Thoracic aorta (tissue), 2 donors: ENCODE results near the gene RASSF3. TPM values are rescaled to one million over a fixed set of nuclear protein-coding genes. Genes with fewer than 3 reads are reported as not detected.

Experiments
- ATAC-seq: fragments of 150-250 bp; one replicate; pipeline ENCODE4 v1.8.0; 2017; ENCODE audit warnings: low read depth; ENCODE audit not compliant: insufficient number of reproducible peaks, low FRiP score
- DNase-seq: peaks from one replicate; pipeline ENCODE4 v3.0.0-alpha.2; 2020; ENCODE audit warnings: low spot score
- H3K27ac ChIP-seq, 2 donors: fragments of 200-600 bp; sonication (generic); 1 replicate in 1 of 2; 2 replicates in 1 of 2; pipeline ENCODE4 v1.5.1; 2016; ENCODE audit warnings: mild to moderate bottlenecking in 2 of 2, moderate library complexity in 2 of 2
- H3K27me3 ChIP-seq: fragments of 200-600 bp; sonication (generic); replicated peaks from 2 replicates; pipeline ENCODE4 v1.6.0; 2016; ENCODE audit warnings: mild to moderate bottlenecking; ENCODE audit not compliant: insufficient read depth
- H3K36me3 ChIP-seq: fragments of 200-600 bp; sonication (generic); one replicate; pipeline ENCODE4 v1.5.1; 2016
- H3K4me1 ChIP-seq, 2 donors: fragments of 200-600 bp; sonication (generic); 1 replicate in 1 of 2; 2 replicates in 1 of 2; pipeline versions ENCODE4 v1.5.1 to v1.6.0; 2016; ENCODE audit warnings: low read depth in 2 of 2, mild to moderate bottlenecking in 1 of 2; ENCODE audit not compliant: control insufficient read depth in 1 of 2
- H3K4me3 ChIP-seq: fragments of 200-600 bp; sonication (generic); 2 replicates; pipeline ENCODE4 v1.5.1; 2016; ENCODE audit warnings: mild to moderate bottlenecking
- H3K9me3 ChIP-seq: fragments of 200-600 bp; sonication (generic); 2 replicates; pipeline ENCODE4 v1.5.1; 2016
- total RNA-seq, 2 donors: library from RNA; depleted of rRNA; stranded (reverse); fragments of >200 nt; gene quantifications; one replicate each; pipeline versions ENCODE4 v1.1.0 to v1.2.3, GENCODE V29; 2016
- TF ChIP-seq, protein P1 (sequence below): fragments of 200-600 bp; sonication (generic); IDR thresholded peaks from one replicate; pipeline ENCODE4 v1.5.1; 2019; ENCODE audit warnings: antibody characterized with exemption

Gene RASSF3
- total RNA-seq, 2 donors from 2014 or later: 126 to 149 TPM

- Histone ChIP-seq H3K4me3 (no peak overlapping the region), H3K36me3 (no peaks in the 10 kb centered on the region), H3K9me3 (no peaks in the 10 kb centered on the region), H3K27ac (peak overlapping the region; percentile 84 to 92), H3K27me3 (no peaks in the 10 kb centered on the region), H3K4me1 (peaks cover 74 to 98% of the 10 kb centered on the region in 2 donors)
- TF ChIP-seq, protein P1, sequence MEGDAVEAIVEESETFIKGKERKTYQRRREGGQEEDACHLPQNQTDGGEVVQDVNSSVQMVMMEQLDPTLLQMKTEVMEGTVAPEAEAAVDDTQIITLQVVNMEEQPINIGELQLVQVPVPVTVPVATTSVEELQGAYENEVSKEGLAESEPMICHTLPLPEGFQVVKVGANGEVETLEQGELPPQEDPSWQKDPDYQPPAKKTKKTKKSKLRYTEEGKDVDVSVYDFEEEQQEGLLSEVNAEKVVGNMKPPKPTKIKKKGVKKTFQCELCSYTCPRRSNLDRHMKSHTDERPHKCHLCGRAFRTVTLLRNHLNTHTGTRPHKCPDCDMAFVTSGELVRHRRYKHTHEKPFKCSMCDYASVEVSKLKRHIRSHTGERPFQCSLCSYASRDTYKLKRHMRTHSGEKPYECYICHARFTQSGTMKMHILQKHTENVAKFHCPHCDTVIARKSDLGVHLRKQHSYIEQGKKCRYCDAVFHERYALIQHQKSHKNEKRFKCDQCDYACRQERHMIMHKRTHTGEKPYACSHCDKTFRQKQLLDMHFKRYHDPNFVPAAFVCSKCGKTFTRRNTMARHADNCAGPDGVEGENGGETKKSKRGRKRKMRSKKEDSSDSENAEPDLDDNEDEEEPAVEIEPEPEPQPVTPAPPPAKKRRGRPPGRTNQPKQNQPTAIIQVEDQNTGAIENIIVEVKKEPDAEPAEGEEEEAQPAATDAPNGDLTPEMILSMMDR: no peak
- no peak for ATAC-seq
- no peak for DNase-seq
Observed at GRCh38 chr12:64678835-64679234, 68.5 kb downstream of the RASSF3 start.

DNA sequence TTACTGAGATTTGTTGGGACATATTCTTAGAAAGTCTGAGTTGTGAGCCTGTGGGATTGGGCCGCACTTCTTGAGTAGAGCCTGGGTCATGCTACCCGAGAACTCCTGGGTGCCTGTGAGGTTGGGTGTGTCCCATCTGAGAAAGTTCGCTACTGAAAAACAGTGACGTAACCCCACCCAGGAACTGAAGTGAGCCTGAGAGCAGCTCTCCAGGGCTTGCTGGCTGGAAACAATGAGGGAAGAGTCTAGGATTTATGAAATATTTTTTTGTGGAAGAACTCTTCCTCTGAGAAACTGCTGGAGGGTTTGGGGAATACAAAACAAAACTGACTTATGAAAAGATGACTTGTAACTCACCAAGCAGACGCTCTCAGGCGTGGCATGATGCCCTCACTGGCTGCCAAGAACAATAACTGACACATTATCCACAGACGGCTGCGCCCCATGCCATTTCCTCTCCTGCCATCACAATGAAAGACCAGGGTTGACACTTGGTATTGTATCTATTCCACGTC is 69.2 kb downstream of the RASSF3 start:
- ATAC-seq: peak; percentile 55
- Histone ChIP-seq H3K9me3 (no peaks in the 10 kb centered on the region), H3K4me1 (peaks cover 68 to 98% of the 10 kb centered on the region in 2 donors), H3K27me3 (no peaks in the 10 kb centered on the region), H3K27ac (peak overlapping the region; percentile 84 to 92), H3K36me3 (peaks cover 1% of the 10 kb centered on the region), H3K4me3 (peak overlapping the region; percentile 58)
- TF ChIP-seq, protein P1: no peak
- DNase-seq: peak; percentile 82

DNA sequence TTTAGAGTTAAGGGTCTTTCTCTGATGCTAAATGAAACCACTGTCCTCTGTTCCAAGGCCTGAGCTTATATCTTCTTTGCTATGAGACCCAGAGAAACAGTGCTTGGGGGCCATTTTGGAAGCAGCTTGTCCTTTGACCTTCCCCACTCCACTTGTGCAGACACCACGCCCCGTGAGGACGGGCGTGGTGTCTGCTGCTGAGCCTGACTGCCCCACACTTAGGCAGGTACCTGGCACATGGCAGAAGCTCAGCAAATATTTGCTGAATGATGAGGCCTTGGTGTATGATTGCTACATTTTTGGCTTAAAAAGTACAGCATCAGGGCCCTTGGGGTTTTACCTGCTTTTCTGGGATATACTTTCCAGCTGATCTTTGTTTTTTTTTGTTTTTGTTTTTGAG is 69.9 kb downstream of the RASSF3 start:
- peak overlapping the region; percentile 58 for H3K4me3 ChIP-seq
- peaks cover 5% of the 10 kb centered on the region for H3K36me3 ChIP-seq
- ATAC-seq: no peak
- no peaks in the 10 kb centered on the region for H3K9me3 ChIP-seq
- peak overlapping the region; percentile 84 to 92 for H3K27ac ChIP-seq
- no peak for DNase-seq
- H3K27me3 ChIP-seq: no peaks in the 10 kb centered on the region
- TF ChIP-seq, protein P1: no peak
- peaks cover 63 to 95% of the 10 kb centered on the region in 2 donors for H3K4me1 ChIP-seq

DNA sequence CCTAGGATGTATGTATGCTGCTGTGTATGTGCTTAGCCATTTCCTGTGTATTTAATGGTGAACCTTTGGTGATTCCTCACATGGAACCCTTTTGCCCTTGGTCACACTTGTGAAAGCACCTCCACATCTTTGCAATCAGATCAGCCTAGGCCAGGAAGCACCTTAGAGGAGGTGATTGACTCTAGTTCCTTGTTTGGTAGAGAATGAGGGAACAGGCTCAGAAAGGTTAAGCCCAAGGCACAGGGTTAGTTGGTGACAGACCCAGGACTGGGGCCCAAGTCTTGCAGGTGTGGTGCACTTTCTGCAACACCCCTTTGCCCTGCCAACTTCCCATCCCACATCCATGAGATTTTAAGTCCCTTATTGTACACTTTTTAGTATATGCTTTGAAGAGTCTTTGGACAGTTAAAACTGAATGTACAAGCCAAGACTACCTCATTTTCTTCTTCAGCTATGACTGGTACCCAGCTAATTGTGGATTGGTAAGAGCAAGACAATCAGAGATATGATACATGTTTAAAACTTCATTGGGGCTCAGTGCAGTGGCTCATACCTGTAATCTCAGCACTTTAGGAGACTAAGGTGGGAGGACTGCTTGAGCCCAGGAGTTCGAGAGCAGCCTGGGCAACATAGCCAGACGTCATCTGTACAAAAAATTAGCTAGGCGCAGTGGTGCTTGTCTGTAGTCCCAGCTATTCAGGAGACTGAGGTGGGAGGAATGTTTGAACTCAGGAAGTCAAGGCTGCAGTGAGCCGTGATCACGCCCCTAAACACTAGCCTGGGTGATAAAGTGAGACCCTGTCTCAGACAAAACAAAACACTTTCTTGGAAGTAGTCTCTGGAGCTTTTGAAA is 71.1 kb downstream of the RASSF3 start:
- peaks cover 11% of the 10 kb centered on the region for H3K36me3 ChIP-seq
- peaks cover 60 to 83% of the 10 kb centered on the region in 2 donors for H3K4me1 ChIP-seq
- no peaks in the 10 kb centered on the region for H3K9me3 ChIP-seq
- TF ChIP-seq, protein P1: no peak
- ATAC-seq (no peak), DNase-seq (no peak)
- H3K27me3 ChIP-seq: no peaks in the 10 kb centered on the region
- H3K4me3 ChIP-seq: no peak overlapping the region
- H3K27ac ChIP-seq: peak overlapping the region; percentile 84 to 92

GRCh38 chr12:64682572-64683277 is 72.4 kb downstream of the RASSF3 start:
- Histone ChIP-seq H3K36me3 (peaks cover 19% of the 10 kb centered on the region), H3K4me3 (peak overlapping the region; percentile 12), H3K27ac (peak overlapping the region; percentile 84 to 92), H3K9me3 (no peaks in the 10 kb centered on the region), H3K27me3 (no peaks in the 10 kb centered on the region), H3K4me1 (peaks cover 47 to 75% of the 10 kb centered on the region in 2 donors)
- DNase-seq: peak; percentile 25
- ATAC-seq: peak; percentile 83
- TF ChIP-seq, protein P1: no peak
